ENCODE data around the gene ALDH16A1. TPM values are rescaled to one million over a fixed set of nuclear protein-coding genes. Genes with fewer than 3 reads are reported as not detected.

The ALDH16A1 gene
- total RNA-seq, 1 experiment from 2014 or later, result 51.7 TPM

GRCh38 chr19:49432141-49433073, 20.6 kb upstream of the ALDH16A1 start:
- H3K4me2 ChIP-seq (ENCODE audit: insufficient read depth, insufficient read length, low read length), result peak overlapping the region; percentile 70

More at GRCh38 chr19:49432141-49433073, 20.6 kb upstream of the ALDH16A1 start:
- H3K18ac ChIP-seq (ENCODE audit: insufficient read length, low read depth, low read length), result no peak overlapping the region
- H2BK120ac ChIP-seq (ENCODE audit: low read depth, low read length, poor library complexity, severe bottlenecking), result no peak overlapping the region
- no CpG with 5 or more reads among the region's 63 CpGs for WGBS (ENCODE audit: extremely low coverage, insufficient read length, low lambda C conversion rate)
- no peak overlapping the region for H2AK5ac ChIP-seq (ENCODE audit: insufficient read length, low read length)
- Mint-ChIP-seq H3K4me3 (peak overlapping the region; percentile 63 to 78), H3K27me3 (ENCODE audit: low read depth) (peaks cover 76% of the 10 kb centered on the region), H3K9me3 (peaks cover 4 to 8% of the 10 kb centered on the region in 2 experiments; a peak in 3 of 5 replicates), H3K36me3 (ENCODE audit: insufficient read depth in 1 of 3, low read depth in 3 of 3) (peaks cover 3 to 15% (median 6%) of the 10 kb centered on the region in 3 experiments), H3K27ac (no peak overlapping the region), H3K4me1 (peaks cover 32 to 75% of the 10 kb centered on the region in 2 experiments)
- no peak overlapping the region for H2BK15ac ChIP-seq (ENCODE audit: low read depth, low read length)
- no peak overlapping the region for H2AFZ ChIP-seq (ENCODE audit: low read length)
- H3K9me3 ChIP-seq (ENCODE audit: control insufficient read depth, low read depth, low read length), result no peaks in the 10 kb centered on the region
- no peak for TF ChIP-seq CTCF (conservative IDR thresholded peaks at IDR 0.05)
- H3K14ac ChIP-seq (ENCODE audit: insufficient read depth, low read length), result no peak overlapping the region; the same call in 1 of the 2 replicates
- H2BK20ac ChIP-seq (ENCODE audit: low read depth, low read length, poor library complexity, severe bottlenecking), result no peak overlapping the region
- H3K23me2 ChIP-seq (ENCODE audit: insufficient read length, low read depth, low read length, poor library complexity, severe bottlenecking), result peaks cover 17% of the 10 kb centered on the region
- H3K4ac ChIP-seq (ENCODE audit: low read depth, low read length), result no peak overlapping the region
- no peak overlapping the region for H3K23ac ChIP-seq (ENCODE audit: insufficient read length, low read depth, low read length)
- H3T11ph ChIP-seq (ENCODE audit: low read length), result no peak overlapping the region
- no peak overlapping the region for H4K5ac ChIP-seq (ENCODE audit: insufficient read length, low read depth, low read length)
- peaks cover 5% of the 10 kb centered on the region; the same call in 1 of the 2 replicates for H3K27me3 ChIP-seq (ENCODE audit: insufficient read depth, low read length)
- H4K91ac ChIP-seq (ENCODE audit: insufficient read length, low read depth, low read length), result no peak overlapping the region
- H2BK5ac ChIP-seq (ENCODE audit: insufficient read length, low read length), result no peak overlapping the region
- H4K8ac ChIP-seq (replicated peaks; ENCODE audit: insufficient read length, low read depth, low read length), result no peak overlapping the region
- no peak overlapping the region for H3K9ac ChIP-seq (ENCODE audit: extremely low read depth, insufficient read length, low read length)
- no peak overlapping the region for H3K56ac ChIP-seq (ENCODE audit: insufficient read length, low read depth, low read length)
- DNase-seq, result peak; percentile 95
- no peaks in the 10 kb centered on the region for H3K79me1 ChIP-seq (ENCODE audit: insufficient read depth, low read depth, low read length, poor library complexity, severe bottlenecking)
- H3K79me2 ChIP-seq (ENCODE audit: insufficient read depth, low read length), result no peaks in the 10 kb centered on the region
- H3K27ac ChIP-seq (ENCODE audit: insufficient read length, low read depth, low read length), result no peak overlapping the region
- no peak overlapping the region for H2BK12ac ChIP-seq (ENCODE audit: insufficient read length, low read depth, low read length)
- H4K20me1 ChIP-seq (ENCODE audit: control insufficient read depth, insufficient read depth, insufficient read length), result no peaks in the 10 kb centered on the region
- H3K4me1 ChIP-seq (ENCODE audit: insufficient read depth, low read length), result no peaks in the 10 kb centered on the region

All from H9 (cell line).